ENCODE results near the gene PPP1R26.
"Not testable (repeated sequence)": the region's sequence is repeated elsewhere in the genome, so short reads cannot be mapped to it uniquely, and the experiment has no call there.

Gene PPP1R26

DNA sequence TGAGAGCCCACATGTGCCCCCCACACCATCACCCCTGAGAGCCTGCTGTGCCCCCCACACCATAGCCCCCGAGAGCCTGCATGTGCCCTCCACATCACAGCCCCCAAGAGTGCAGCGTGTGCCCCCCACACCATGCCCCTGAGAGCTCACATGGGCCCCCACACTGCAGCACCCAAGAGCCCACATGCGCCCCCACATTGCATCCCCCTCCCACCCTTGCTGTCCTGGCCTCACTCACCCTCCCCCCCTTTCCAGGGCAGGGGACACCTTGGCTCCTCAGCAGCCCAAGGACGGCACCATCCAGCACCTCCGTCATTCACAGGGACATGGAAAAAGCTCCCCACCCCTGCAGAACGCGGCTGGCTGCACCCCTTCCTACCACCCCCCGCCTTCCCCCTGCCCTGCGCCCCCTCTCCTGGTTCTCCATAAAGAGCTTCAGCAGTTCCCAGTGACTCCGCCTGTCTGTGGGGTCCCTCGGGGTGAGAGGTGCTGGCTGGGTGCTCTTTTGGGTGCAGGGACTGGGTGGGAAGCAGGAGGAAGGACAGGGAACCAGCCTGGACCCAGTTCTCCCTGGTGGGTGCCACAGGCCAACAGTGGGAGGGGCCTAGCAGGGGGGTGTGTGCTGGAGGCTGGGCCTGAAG, 46.6 kb downstream of the PPP1R26 start:
- H3K36me3 ChIP-seq: no peaks in the 10 kb centered on the region
- TF ChIP-seq CTCF (IDR thresholded peaks at IDR 0.05): no peak
- no peaks in the 10 kb centered on the region for H3K9me3 ChIP-seq
- H3K27ac ChIP-seq: no peak overlapping the region
- no peaks in the 10 kb centered on the region for H3K4me1 ChIP-seq (ENCODE audit: control insufficient read depth in 1 of 2, insufficient read depth in 1 of 2, low read depth in 1 of 2, low read length in 1 of 2)
- no peaks in the 10 kb centered on the region for H3K27me3 ChIP-seq
- no peak overlapping the region for H3K4me3 ChIP-seq (ENCODE audit: low read depth in 1 of 2, low read length in 1 of 2)

GRCh38 chr9:135526730-135527571, 47.4 kb downstream of the PPP1R26 start:
- H3K4me1 ChIP-seq (ENCODE audit: control insufficient read depth in 1 of 2, insufficient read depth in 1 of 2, low read depth in 1 of 2, low read length in 1 of 2): no peaks in the 10 kb centered on the region
- no peaks in the 10 kb centered on the region for H3K36me3 ChIP-seq
- no peaks in the 10 kb centered on the region for H3K9me3 ChIP-seq
- H3K27ac ChIP-seq: no peak overlapping the region
- no peak overlapping the region for H3K4me3 ChIP-seq (ENCODE audit: low read depth in 1 of 2, low read length in 1 of 2)
- H3K27me3 ChIP-seq: no peaks in the 10 kb centered on the region
- no peak for TF ChIP-seq CTCF (IDR thresholded peaks at IDR 0.05)

GRCh38 chr9:135528842-135529435, 49.4 kb downstream of the PPP1R26 start:
- not testable (repeated sequence) for H3K27ac ChIP-seq; H3K9me3 ChIP-seq; H3K4me3 ChIP-seq (ENCODE audit: low read depth in 1 of 2, low read length in 1 of 2); H3K36me3 ChIP-seq; H3K4me1 ChIP-seq (ENCODE audit: control insufficient read depth in 1 of 2, insufficient read depth in 1 of 2, low read depth in 1 of 2, low read length in 1 of 2)
- peaks cover 15% of the 10 kb centered on the region for H3K27me3 ChIP-seq

GRCh38 chr9:135530146-135530545, 50.6 kb downstream of the PPP1R26 start:
- H3K9me3 ChIP-seq: no peaks in the 10 kb centered on the region
- no peaks in the 10 kb centered on the region for H3K36me3 ChIP-seq
- no peak overlapping the region for H3K4me3 ChIP-seq (ENCODE audit: low read depth in 1 of 2, low read length in 1 of 2)
- no peak for TF ChIP-seq CTCF (IDR thresholded peaks at IDR 0.05)
- peaks cover 27% of the 10 kb centered on the region for H3K27me3 ChIP-seq
- H3K27ac ChIP-seq: no peak overlapping the region
- no peaks in the 10 kb centered on the region for H3K4me1 ChIP-seq (ENCODE audit: control insufficient read depth in 1 of 2, insufficient read depth in 1 of 2, low read depth in 1 of 2, low read length in 1 of 2)

DNA sequence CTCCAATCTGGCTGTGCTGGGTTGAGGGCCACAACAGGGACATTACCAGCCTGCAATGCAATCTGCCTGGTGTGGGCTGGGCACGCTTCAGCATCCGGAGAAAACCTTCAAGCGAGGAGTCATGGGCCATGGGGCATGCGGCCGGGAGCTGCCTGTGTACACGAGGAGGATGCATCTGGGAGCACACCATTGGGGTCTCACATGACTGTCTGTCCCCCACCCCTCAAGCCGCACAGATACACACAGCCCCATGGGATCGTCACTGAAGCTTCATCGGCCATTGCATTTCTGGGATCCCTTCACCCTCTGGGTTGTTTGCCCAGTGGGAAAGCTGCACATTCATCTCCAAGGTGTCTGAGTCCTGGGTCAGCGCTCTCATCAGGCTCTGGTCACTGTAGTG, 51.5 kb downstream of the PPP1R26 start:
- Histone ChIP-seq H3K27ac (no peak overlapping the region), H3K27me3 (peaks cover 28% of the 10 kb centered on the region), H3K4me3 (ENCODE audit: low read depth in 1 of 2, low read length in 1 of 2) (no peak overlapping the region), H3K9me3 (no peaks in the 10 kb centered on the region), H3K36me3 (no peaks in the 10 kb centered on the region), H3K4me1 (ENCODE audit: control insufficient read depth in 1 of 2, insufficient read depth in 1 of 2, low read depth in 1 of 2, low read length in 1 of 2) (no peaks in the 10 kb centered on the region)
- TF ChIP-seq CTCF (IDR thresholded peaks at IDR 0.05): no peak

DNA sequence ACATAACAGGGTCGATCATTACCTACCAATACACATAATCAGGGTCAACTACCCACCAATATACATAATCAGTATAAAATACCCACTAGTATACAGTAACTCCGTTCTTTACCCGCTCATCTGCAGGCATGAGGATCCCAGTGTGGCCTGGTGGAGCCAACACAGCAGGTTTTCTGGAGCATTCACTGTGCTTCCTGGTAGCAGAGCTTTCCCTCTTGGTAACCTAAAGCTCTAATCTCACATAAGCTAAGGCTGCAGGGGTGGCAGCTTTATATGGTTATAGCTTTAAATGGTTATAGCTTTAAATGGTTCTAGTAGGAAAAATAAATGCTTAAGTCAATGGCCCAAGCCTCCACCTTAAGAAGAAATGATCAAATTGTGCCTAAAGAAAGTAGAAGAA, 53.5 kb downstream of the PPP1R26 start:
- no peak for TF ChIP-seq CTCF (IDR thresholded peaks at IDR 0.05)
- H3K36me3 ChIP-seq: no peaks in the 10 kb centered on the region
- H3K9me3 ChIP-seq: no peaks in the 10 kb centered on the region
- H3K27me3 ChIP-seq: peaks cover 34% of the 10 kb centered on the region
- no peak overlapping the region for H3K4me3 ChIP-seq (ENCODE audit: low read depth in 1 of 2, low read length in 1 of 2)
- H3K4me1 ChIP-seq (ENCODE audit: control insufficient read depth in 1 of 2, insufficient read depth in 1 of 2, low read depth in 1 of 2, low read length in 1 of 2): no peaks in the 10 kb centered on the region
- H3K27ac ChIP-seq: no peak overlapping the region
